GM23338 (cell line): ENCODE data around the gene HELZ. TPM values are rescaled to one million over a fixed set of nuclear protein-coding genes. Genes with fewer than 3 reads are reported as not detected.

Experiments
- ATAC-seq: fragments of 200-7000 bp; cut with Tn5 transposase; 3 replicates; pipeline ENCODE4 v1.9.1; 2020
- DNase-seq: peaks from one replicate; pipeline ENCODE4 v3.0.0-alpha.2; 2015; ENCODE audit warnings: low spot score
- H2AFZ ChIP-seq: fragments of 200-600 bp; sonication (generic); 2 replicates; pipeline ENCODE4 v1.8.0; 2016; ENCODE audit warnings: antibody characterized with exemption, mild to moderate bottlenecking, moderate library complexity
- H3F3A ChIP-seq: fragments of 200-600 bp; sonication (generic); replicated peaks from 2 replicates; pipeline ENCODE4 v1.8.0; 2017; ENCODE audit warnings: antibody characterized with exemption, mixed run types, low read depth
- H3K27ac ChIP-seq: fragments of 200-600 bp; sonication (generic); 2 replicates; pipeline ENCODE4 v1.6.1; 2016; ENCODE audit warnings: low read depth
- H3K27me3 ChIP-seq: fragments of 200-600 bp; sonication (generic); 2 replicates; pipeline ENCODE4 v1.8.0; 2016; ENCODE audit warnings: mild to moderate bottlenecking, mixed run types, moderate library complexity; ENCODE audit not compliant: insufficient read depth
- H3K36me3 ChIP-seq: fragments of 200-600 bp; sonication (generic); 2 replicates; pipeline ENCODE4 v1.8.0; 2016; ENCODE audit warnings: mild to moderate bottlenecking; ENCODE audit not compliant: insufficient read depth
- H3K4me1 ChIP-seq: fragments of 200-600 bp; sonication (generic); 2 replicates; pipeline ENCODE4 v1.8.0; 2016; ENCODE audit warnings: mild to moderate bottlenecking, moderate library complexity; ENCODE audit not compliant: insufficient read depth
- H3K4me2 ChIP-seq: fragments of 200-600 bp; sonication (generic); 2 replicates; pipeline ENCODE4 v1.7.1; 2017; ENCODE audit warnings: mixed run types
- H3K4me3 ChIP-seq: fragments of 200-600 bp; sonication (generic); 2 replicates; pipeline ENCODE4 v1.6.1; 2016; ENCODE audit warnings: mixed run types
- H3K79me2 ChIP-seq: fragments of 200-600 bp; sonication (generic); replicated peaks from 2 replicates; pipeline ENCODE4 v1.8.0; 2017; ENCODE audit warnings: mild to moderate bottlenecking; ENCODE audit not compliant: insufficient read depth
- H3K9me2 ChIP-seq: fragments of 200-600 bp; sonication (generic); 2 replicates; pipeline ENCODE4 v1.8.0; 2017; ENCODE audit not compliant: insufficient read depth
- H4K20me1 ChIP-seq: fragments of 200-600 bp; sonication (generic); replicated peaks from 2 replicates; pipeline ENCODE4 v1.8.0; 2017; ENCODE audit warnings: mild to moderate bottlenecking; ENCODE audit not compliant: insufficient read depth
- H3K27ac Mint-ChIP-seq: 2 replicates; pipeline ENCODE4 v1.8.0; 2020; ENCODE audit warnings: inconsistent platforms, mild to moderate bottlenecking, moderate library complexity, mixed read lengths
- H3K27me3 Mint-ChIP-seq: 3 replicates; pipeline ENCODE4 v1.8.0; 2022; ENCODE audit warnings: low read depth, mild to moderate bottlenecking, moderate library complexity, mixed read lengths, inconsistent platforms; ENCODE audit not compliant: insufficient read depth, poor library complexity
- H3K36me3 Mint-ChIP-seq: 3 replicates; pipeline ENCODE4 v1.8.0; 2021; ENCODE audit warnings: low read depth, mild to moderate bottlenecking, inconsistent platforms, moderate library complexity, mixed read lengths
- H3K4me1 Mint-ChIP-seq: 3 replicates; pipeline ENCODE4 v1.8.0; 2020; ENCODE audit warnings: mild to moderate bottlenecking, inconsistent platforms, mixed read lengths
- H3K4me3 Mint-ChIP-seq: 3 replicates; pipeline ENCODE4 v1.8.0; 2021; ENCODE audit warnings: moderate library complexity, mild to moderate bottlenecking, inconsistent platforms, mixed read lengths
- H3K9me3 Mint-ChIP-seq: 3 replicates; pipeline ENCODE4 v1.8.0; 2020; ENCODE audit warnings: moderate library complexity, mild to moderate bottlenecking, inconsistent platforms, mixed read lengths
- CREB1 ChIP-seq: fragments of 250-450 bp; sonication (Bioruptor Pico); IDR thresholded peaks from 2 replicates; pipeline ENCODE4 v1.5.0; 2020; ENCODE audit warnings: low read depth, mild to moderate bottlenecking, moderate library complexity
- EZH2 ChIP-seq: fragments of 200-600 bp; sonication (generic); IDR thresholded peaks from one replicate; pipeline ENCODE4 v1.8.0; 2017; ENCODE audit warnings: antibody characterized with exemption, mild to moderate bottlenecking, low read depth; ENCODE audit not compliant: unreplicated experiment
- EZH2phosphoT487 ChIP-seq: fragments of 200-600 bp; sonication (generic); IDR thresholded peaks from one replicate; pipeline ENCODE4 v1.8.1; 2018; ENCODE audit warnings: antibody characterized with exemption; ENCODE audit not compliant: unreplicated experiment
- JUNB ChIP-seq: IDR thresholded peaks from one replicate; pipeline ENCODE4 v1.6.1; 2016; ENCODE audit warnings: antibody characterized with exemption; ENCODE audit not compliant: unreplicated experiment
- NANOG ChIP-seq: IDR thresholded peaks from 2 replicates; pipeline ENCODE4 v1.6.1; 2016; ENCODE audit warnings: antibody characterized with exemption, borderline replicate concordance
- POLR2AphosphoS5 ChIP-seq: IDR thresholded peaks from 2 replicates; pipeline ENCODE4 v1.6.1; 2016; ENCODE audit warnings: antibody characterized with exemption, low read depth
- STAT1 ChIP-seq: IDR thresholded peaks from one replicate; pipeline ENCODE4 v1.6.1; 2016; ENCODE audit warnings: antibody characterized with exemption; ENCODE audit not compliant: unreplicated experiment
- ZNF114 ChIP-seq: fragments of 250-450 bp; sonication (Bioruptor Pico); IDR thresholded peaks from 2 replicates; pipeline ENCODE4 v1.5.0; 2020; ENCODE audit warnings: mild to moderate bottlenecking, moderate library complexity
- ZNF331 ChIP-seq: fragments of 250-450 bp; sonication (Bioruptor Pico); IDR thresholded peaks from 2 replicates; pipeline ENCODE4 v1.5.0; 2020; ENCODE audit warnings: low read depth, mild to moderate bottlenecking, moderate library complexity
- ZNF462 ChIP-seq: fragments of 250-450 bp; sonication (Bioruptor Pico); IDR thresholded peaks from 2 replicates; pipeline ENCODE4 v1.5.0; 2020; ENCODE audit warnings: mild to moderate bottlenecking, moderate library complexity
- polyA plus RNA-seq: library from polyadenylated mRNA; unstranded; fragments of >200 nt; fragmentation: Nextera tagmentation; extraction: Ambion mirVana; gene quantifications from 2 replicates; pipeline ENCODE4 v1.2.1, GENCODE V29; 2016
- total RNA-seq: library from RNA; depleted of rRNA; stranded (reverse); fragments of >200 nt; shearing (Covaris generic); gene quantifications from 2 replicates; pipeline ENCODE4 v1.2.3, GENCODE V29; 2014
- TF ChIP-seq, protein P1 (sequence below): IDR thresholded peaks from 2 replicates; pipeline ENCODE4 v1.6.1; 2016; ENCODE audit warnings: antibody characterized with exemption
- TF ChIP-seq, protein P2 (sequence below): IDR thresholded peaks from one replicate; pipeline ENCODE4 v1.6.1; 2018; ENCODE audit warnings: antibody characterized with exemption; ENCODE audit not compliant: unreplicated experiment
- TF ChIP-seq, protein P3 (sequence below), 2 experiments: fragments of 200-600 bp in 1 of 2; sonication (generic) in 1 of 2; conservative IDR thresholded peaks; 2 replicates each; pipeline versions ENCODE4 v1.5.1 to v1.6.1; 2016 to 2017; ENCODE audit warnings: antibody characterized with exemption in 2 of 2, low read depth in 2 of 2, mild to moderate bottlenecking in 2 of 2, moderate library complexity in 1 of 2

HELZ gene
- total and polyA plus RNA-seq, 2 experiments from 2014 or later: 38.9 to 62.0 TPM

DNA sequence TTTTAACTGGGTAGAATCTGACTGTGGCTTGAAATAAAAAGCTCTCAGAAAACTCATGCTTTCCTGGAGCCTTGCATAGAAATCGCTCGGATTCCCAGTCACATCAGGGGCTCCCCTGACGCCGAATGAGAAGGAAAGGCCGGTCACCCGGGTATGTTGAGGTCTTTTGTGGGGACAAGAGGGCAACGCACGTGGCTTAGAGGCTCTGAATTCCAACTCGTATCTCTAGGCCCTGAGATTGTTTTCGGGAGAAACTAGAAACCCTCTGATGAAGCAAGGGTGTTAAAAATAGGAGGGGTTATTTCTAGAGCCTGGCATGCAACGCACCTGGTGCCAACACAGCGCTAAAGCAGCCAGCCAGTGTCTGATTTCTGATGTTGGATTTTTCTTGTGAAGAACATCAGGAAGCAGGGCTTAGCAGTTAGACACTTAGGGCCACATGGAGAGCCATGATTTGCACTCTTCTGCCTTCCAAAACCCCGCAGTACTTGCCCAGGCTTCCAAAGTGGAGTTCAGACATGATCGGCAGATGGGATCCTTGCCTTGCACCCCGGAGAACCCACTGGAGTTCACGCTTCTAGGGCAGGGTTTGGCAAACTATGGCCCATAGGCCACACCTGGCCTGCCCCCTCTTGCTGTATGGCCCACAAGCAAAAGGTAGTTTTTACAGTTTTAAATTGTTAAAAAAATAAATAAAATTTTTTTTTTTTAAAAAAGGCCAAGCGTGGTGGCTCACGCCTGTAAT is 188.1 kb downstream of the HELZ start:
- no peak overlapping the region for H3K4me3 ChIP-seq
- H3K4me2 ChIP-seq: no peak overlapping the region
- no peaks in the 10 kb centered on the region for H3K9me2 ChIP-seq
- H4K20me1 ChIP-seq: no peaks in the 10 kb centered on the region
- H3K36me3 Mint-ChIP-seq: no peaks in the 10 kb centered on the region
- no peaks in the 10 kb centered on the region; the same call in 1 of the 3 replicates for H3K9me3 Mint-ChIP-seq
- no peaks in the 10 kb centered on the region for H3K79me2 ChIP-seq
- H3K27ac Mint-ChIP-seq: no peak overlapping the region
- no peaks in the 10 kb centered on the region for H3K4me1 Mint-ChIP-seq
- no peaks in the 10 kb centered on the region for H3K36me3 ChIP-seq
- H3K27ac ChIP-seq: no peak overlapping the region
- no peak overlapping the region for H2AFZ ChIP-seq
- H3K27me3 ChIP-seq: no peaks in the 10 kb centered on the region
- no peak overlapping the region for H3K4me3 Mint-ChIP-seq
- ATAC-seq (no peak), DNase-seq (no peak)
- H3K27me3 Mint-ChIP-seq: peaks cover 2% of the 10 kb centered on the region
- TF ChIP-seq ZNF462 (CRISPR knock-in tag): no peak
- no peak for TF ChIP-seq ZNF114
- TF ChIP-seq, protein P1, sequence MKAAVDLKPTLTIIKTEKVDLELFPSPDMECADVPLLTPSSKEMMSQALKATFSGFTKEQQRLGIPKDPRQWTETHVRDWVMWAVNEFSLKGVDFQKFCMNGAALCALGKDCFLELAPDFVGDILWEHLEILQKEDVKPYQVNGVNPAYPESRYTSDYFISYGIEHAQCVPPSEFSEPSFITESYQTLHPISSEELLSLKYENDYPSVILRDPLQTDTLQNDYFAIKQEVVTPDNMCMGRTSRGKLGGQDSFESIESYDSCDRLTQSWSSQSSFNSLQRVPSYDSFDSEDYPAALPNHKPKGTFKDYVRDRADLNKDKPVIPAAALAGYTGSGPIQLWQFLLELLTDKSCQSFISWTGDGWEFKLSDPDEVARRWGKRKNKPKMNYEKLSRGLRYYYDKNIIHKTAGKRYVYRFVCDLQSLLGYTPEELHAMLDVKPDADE: no peak
- no peak for TF ChIP-seq CREB1
- TF ChIP-seq, protein P2, sequence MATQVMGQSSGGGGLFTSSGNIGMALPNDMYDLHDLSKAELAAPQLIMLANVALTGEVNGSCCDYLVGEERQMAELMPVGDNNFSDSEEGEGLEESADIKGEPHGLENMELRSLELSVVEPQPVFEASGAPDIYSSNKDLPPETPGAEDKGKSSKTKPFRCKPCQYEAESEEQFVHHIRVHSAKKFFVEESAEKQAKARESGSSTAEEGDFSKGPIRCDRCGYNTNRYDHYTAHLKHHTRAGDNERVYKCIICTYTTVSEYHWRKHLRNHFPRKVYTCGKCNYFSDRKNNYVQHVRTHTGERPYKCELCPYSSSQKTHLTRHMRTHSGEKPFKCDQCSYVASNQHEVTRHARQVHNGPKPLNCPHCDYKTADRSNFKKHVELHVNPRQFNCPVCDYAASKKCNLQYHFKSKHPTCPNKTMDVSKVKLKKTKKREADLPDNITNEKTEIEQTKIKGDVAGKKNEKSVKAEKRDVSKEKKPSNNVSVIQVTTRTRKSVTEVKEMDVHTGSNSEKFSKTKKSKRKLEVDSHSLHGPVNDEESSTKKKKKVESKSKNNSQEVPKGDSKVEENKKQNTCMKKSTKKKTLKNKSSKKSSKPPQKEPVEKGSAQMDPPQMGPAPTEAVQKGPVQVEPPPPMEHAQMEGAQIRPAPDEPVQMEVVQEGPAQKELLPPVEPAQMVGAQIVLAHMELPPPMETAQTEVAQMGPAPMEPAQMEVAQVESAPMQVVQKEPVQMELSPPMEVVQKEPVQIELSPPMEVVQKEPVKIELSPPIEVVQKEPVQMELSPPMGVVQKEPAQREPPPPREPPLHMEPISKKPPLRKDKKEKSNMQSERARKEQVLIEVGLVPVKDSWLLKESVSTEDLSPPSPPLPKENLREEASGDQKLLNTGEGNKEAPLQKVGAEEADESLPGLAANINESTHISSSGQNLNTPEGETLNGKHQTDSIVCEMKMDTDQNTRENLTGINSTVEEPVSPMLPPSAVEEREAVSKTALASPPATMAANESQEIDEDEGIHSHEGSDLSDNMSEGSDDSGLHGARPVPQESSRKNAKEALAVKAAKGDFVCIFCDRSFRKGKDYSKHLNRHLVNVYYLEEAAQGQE: no peak
- no peak for TF ChIP-seq EZH2
- TF ChIP-seq NANOG: no peak
- TF ChIP-seq ZNF331 (CRISPR knock-in tag): no peak
- no peak for TF ChIP-seq EZH2phosphoT487
- TF ChIP-seq, protein P3, sequence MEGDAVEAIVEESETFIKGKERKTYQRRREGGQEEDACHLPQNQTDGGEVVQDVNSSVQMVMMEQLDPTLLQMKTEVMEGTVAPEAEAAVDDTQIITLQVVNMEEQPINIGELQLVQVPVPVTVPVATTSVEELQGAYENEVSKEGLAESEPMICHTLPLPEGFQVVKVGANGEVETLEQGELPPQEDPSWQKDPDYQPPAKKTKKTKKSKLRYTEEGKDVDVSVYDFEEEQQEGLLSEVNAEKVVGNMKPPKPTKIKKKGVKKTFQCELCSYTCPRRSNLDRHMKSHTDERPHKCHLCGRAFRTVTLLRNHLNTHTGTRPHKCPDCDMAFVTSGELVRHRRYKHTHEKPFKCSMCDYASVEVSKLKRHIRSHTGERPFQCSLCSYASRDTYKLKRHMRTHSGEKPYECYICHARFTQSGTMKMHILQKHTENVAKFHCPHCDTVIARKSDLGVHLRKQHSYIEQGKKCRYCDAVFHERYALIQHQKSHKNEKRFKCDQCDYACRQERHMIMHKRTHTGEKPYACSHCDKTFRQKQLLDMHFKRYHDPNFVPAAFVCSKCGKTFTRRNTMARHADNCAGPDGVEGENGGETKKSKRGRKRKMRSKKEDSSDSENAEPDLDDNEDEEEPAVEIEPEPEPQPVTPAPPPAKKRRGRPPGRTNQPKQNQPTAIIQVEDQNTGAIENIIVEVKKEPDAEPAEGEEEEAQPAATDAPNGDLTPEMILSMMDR (conservative IDR thresholded peaks at IDR 0.05; ENCODE audit: low read depth in 2 of 2): no peak
- no peak for TF ChIP-seq JUNB
- no peak for TF ChIP-seq STAT1
- no peak for TF ChIP-seq POLR2AphosphoS5
- no peaks in the 10 kb centered on the region for H3F3A ChIP-seq
- H3K4me1 ChIP-seq: no peaks in the 10 kb centered on the region
